Measurements from ENCODE around the gene HMOX2.

GRCh38 chr16:4450430-4450829 is 25.8 kb upstream of the HMOX2 start:
- TF ChIP-seq CTCF (IDR thresholded peaks at IDR 0.05; ENCODE audit: poor library complexity) (no peak), EZH2phosphoT487 (IDR thresholded peaks at IDR 0.05; ENCODE audit: low read depth, severe bottlenecking, unreplicated experiment) (no peak)
